HG03095 (cell line): ENCODE data around the gene MAPK1.
"Not testable (repeated sequence)": the region's sequence is repeated elsewhere in the genome, so short reads cannot be mapped to it uniquely, and the experiment has no call there.

Experiments used
- ATAC-seq: cut with Tn5 transposase; IDR thresholded peaks from one replicate; pipeline ENCODE4 v1.9.1; 2021; ENCODE audit warnings: moderate library complexity; ENCODE audit not compliant: unreplicated experiment

MAPK1 gene

DNA sequence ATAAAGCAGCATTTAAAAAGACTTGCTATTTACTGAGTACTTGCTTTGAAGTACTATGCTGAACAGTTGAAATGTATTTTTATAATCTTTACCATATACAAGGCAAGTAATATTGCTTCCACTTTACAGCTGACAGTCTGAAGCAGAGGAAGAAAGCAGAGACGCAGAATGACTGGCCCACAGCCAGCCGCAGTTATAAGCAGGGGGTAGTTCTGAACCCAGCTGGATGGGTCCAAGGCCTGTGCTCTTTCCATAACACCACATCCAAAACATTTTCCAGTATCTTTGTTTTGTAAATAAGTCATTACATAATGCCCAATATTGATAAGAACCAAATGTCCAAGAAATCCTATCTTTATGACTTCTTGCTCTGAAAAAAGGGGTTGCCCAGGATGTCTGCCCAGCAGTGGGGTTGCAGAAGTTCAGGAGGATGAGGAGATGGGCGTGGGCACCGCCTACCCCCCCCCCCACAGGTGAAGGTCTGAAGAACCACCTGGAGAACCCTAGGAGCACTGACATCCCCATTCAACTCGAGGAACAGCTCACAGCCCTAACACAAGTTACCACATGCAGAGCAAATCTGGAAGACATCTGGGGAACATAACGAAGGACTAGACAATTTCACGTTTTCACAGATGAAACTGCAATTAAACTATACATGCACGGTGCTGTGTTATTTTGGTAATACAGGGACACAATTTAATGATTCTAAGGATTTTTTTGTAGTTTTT, 107.6 kb downstream of the MAPK1 start:
- no peak for ATAC-seq

DNA sequence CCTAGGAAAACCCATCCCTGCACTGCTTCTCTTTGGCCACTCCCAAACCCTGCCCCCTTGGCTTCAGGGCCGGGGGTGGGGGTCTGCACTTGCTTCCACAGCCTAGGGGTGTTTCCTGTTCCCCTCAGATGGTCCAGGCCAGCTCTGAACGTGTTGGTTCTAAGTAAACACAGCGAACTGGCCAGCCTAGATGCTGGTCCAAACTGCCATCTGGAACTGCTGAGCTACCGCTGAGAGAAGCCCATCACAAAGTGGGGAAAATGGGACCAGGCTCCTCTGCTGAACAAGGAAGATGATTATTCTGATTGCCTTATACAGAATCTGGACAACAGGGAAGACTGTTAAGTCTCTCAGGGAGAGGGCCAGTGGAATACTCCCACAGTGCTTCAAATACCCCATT, 108.4 kb downstream of the MAPK1 start:
- ATAC-seq, result no peak

DNA sequence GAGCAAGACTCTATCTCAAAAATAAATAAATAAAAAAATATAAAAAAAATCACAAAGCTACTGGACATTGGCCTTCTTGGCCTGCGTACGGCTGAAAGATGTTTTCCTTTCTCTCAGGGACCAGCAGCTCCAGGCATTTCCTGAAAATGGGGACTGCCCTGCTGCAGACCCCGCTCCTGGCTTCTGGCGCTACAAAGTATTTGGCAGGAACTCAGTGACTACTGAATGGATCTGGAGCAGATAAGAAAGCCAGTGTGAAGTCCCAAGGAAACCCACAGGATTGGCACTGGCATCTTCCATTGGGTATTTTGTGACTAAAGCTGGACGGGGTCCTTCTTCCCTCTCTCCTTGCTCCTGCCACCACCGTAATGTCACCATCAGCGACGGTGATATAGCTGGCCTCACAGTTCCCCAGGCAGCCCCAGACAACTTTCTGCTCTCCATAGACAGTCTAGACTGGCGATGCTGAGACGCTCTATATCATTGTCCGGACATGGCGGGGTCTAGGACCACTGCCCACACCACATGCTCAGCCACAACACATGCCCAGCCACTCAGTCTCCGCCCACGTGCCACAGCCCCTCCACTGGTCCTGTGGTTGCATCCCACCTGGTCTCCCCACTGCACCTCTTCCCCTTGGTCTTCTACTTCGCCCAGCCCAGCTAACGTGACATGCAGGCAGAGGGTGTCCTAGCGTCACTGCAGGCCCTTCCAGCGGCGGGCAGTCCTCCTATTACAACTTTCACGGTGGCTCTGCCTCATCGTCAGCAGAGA, 109.2 kb downstream of the MAPK1 start:
- no peak for ATAC-seq

DNA sequence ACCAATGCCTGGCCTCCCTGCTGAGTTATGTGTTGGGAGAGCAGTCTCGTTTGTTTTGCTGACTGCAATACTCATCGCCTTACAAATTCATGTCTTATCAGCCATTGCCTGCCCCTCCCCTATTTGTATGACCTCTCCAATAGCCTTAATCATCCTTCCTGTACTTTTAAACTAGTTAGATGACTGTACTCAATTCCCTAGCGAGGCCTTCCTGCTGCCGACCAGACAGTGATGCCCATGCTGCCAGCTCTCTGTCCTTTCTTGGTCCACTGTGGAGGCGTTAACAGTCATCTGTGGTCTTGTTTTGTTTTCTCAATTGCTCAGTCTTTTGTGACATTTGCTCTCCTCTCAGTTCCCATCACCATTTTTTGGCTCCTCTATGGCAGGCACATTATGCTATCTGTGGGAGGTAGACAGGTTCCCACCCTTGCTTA, 111.6 kb downstream of the MAPK1 start:
- ATAC-seq, result no peak

DNA sequence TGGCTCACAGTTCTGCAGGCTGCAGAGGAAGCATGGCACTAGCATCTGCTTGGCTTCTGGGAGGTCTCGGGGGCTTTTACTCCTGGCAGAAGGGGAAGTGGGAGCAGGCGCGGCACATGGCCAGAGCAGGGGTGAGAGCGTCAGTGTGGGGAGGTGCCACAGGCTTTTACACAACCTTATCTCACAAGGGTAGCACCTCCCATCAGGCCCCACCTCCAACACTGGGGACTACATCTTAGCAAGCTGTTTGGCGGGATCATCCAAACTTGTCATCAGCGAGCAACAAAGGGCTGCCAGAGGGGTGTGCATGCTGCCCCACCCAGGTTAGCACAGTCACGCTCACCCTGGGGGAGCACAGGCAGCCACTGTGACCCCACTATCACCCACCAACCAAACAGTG, 112.9 kb downstream of the MAPK1 start:
- ATAC-seq, result no peak

DNA sequence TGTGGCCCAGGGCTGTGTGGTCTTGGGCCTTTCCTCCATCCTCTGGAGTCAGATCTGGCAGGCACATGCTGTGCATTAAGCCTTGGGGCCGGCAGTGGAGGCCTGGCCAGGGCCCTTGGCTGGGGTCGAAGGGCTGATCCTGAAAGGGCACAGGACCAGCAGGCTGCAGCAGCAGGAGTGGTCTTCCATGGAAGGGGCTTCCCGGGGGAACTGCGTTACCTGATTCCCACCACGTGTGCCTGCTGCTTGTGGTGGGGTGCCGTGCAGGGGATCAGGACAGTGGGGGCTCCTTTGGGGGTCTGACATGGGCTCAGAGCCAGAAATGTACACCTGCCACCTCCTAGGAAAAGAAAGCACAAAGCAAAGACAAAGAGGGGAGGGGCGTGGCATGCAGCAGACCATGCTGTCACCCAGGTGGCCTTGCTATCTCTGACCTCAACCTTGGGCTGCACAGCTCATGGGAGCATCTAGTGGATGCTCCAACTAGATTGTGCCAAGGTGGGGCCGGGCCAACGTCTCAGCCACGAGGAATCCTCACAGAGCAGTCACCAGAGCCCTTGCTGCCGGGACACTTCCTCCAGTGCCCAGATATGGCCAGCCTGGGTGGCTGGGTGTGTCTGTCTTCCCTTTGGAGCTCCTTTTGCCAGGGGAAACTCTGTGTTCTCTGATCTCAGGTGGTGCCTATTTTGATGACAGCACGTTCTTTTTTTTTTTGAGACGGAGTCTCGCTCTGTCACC, 113.9 kb downstream of the MAPK1 start:
- no peak for ATAC-seq

DNA sequence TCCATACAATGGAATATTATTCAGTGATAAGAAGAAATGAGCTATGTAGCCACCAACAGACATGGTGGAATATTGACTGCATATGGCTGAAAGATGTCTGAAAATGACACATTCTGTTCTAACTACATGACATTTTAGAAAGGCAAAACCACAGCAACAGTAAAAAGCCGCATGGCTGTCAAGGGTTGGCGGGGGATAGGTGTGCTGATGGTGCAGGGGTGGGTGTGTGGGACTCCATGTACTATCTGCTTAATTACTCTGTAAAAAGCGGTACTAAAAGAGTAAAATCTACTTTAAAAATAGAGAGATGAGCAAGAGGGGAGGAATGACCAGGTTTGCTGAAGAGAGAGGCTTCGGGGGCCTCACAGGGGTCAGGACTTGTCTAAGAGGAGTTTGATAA, 115.2 kb downstream of the MAPK1 start:
- no peak for ATAC-seq

DNA sequence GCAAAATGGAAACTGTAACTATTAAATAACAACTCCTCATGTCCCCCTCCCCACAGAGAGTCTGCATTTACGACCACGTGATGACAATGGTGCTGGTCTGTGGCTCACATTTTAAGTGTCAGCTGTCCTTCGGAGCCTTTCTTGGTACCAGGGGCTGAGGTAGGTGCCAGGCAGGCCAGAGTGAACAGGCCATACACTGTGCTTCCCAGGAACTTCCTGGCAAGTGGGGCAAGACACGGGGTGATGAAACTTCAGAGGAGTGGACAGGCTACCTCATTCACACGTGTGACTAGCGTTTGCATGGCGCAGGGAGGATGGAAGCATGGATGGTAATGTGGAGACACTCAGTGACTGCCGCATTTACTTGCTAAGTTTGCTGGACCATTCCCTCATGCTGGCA, 121.5 kb downstream of the MAPK1 start:
- no peak for ATAC-seq

DNA sequence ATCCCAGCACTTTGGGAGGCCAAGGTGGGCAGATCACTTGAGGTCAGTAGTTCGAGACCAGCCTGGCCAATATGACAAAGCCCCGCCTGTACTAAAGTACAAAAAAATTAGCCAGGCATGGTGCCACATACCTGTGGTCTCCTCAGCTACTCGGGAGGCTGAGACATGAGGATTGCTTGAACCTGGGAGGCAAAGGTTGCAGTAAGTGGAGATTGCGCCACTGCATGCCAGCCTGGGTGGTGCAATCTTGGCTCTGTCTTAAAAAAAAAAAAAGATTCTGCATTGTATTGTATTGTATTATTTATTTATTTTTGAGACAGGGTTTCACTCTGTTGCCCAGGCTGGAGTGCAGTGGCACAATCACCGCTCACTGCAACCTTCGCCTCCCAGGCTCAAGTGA, 122.5 kb downstream of the MAPK1 start:
- ATAC-seq, result not testable (repeated sequence)

DNA sequence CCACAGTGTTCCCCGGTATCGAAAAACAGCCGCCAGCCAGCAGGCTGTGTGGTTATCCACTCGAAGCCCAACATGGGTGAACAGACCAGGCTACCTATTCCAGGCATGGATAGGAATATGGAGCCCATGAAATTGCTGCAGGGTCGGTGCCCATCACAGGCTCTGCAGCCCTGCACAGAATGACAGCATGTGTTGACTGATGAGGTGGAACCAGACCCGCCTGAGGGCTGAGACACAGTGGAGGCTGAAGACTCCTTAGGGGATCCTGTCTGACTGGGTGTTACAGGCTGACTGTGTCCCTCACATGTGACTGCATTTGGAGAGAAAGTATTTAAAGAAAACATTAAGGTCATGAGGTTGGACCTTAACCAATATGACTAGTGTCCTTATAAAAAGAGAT, 125.7 kb downstream of the MAPK1 start:
- ATAC-seq, result no peak

DNA sequence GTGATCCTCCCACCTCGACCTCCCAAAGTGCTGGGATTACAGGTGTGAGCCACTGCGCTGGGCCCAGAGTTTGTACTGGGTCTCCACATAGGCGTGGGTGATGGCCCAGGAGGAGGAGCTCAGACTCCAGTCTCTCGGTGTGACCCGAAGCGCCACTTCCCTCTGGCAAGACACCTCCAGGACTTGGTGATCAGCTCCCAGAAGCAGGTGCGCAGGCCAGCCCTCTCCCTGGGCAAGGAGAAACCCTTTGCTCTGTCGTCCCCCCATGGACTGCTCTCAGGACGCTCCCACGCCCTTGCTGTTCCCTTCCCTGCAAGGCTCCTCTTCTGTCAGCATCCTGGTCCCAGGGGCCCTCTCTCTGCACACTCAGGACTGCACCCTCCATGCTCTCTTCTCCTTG, 126.4 kb downstream of the MAPK1 start:
- ATAC-seq, result no peak

DNA sequence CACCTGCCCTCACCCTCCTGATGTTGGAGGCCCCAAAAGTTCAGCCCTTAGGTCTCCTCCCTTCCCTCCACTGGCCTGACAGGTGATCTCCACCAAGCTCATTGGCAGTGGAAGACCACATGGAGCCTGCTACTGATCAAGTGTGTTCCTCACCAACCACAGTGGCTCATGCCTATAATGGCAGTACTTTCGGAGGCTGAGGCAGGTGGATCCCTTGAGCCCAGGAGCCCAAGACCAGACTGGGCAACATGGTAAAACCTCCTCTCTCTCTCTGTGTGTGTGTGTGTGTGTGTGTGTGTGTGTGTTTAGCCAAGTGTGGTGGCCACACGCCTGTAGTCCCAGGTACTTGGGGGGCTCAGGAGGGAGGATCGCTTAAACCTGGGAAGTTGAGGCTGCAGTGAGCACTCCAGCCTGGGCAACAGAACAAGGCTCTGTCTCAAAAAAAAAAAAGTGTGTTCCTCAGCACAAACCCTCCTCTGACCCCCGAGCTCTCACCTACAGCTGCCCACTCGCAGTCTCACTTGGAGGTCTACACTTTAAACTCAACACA, 127.5 kb downstream of the MAPK1 start:
- no peak for ATAC-seq

DNA sequence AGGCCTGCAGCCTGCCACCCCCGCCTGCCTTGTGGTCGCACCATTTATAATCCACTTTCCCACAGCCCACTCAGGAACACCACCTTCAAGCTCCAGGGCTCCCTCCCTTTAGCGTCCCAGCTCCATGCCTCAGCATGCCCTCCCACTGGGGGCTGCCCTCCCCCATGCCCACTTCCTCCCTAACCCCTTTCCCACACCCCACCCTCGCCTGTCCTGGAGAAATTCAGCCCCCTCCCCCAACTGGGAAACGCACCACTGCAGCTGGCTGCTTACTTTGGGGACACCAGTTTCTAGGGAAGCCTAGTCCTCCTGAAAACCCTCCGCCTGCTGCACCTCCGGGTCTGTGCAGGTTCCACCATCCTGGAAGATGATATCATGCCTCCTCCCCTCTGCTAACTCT, 128.5 kb downstream of the MAPK1 start:
- no peak for ATAC-seq

DNA sequence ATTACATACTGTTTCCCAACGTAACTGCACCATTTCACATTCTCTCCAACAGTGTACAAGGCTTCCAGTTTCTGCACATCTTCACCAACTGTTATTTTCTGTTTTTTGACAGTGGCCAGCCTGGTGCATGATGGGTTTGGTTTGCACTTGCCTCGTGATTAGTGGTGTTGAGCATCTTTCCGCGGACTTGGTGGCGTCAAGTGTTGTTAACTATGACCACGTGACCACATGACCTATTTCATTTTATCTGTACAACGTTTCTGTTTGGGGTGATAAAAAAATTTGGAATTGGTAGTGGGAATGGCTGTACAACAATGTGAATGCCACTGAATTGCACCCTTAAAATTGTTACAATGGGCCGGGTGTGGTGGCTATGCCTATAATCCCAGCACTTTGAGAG, 129.4 kb downstream of the MAPK1 start:
- ATAC-seq, result no peak

DNA sequence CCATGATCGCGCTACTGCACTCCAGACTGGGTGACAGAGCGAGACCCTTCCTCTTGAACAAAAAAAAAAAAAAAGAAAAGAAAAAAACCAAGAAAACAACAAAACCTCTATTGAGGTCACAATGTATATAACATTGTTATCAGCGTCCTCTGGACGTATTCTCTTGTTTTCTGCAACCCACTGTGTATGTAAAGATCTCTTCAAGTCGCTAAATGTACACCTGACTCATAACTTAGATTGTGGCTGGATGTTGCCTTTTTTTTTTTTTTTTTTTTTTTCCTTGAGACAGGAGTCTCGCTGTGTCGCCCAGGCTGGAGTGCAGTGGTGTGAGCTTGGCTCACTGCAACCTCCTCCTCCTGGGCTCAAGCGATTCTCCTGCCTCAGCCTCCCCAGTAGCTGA, 130.5 kb downstream of the MAPK1 start:
- no peak for ATAC-seq

DNA sequence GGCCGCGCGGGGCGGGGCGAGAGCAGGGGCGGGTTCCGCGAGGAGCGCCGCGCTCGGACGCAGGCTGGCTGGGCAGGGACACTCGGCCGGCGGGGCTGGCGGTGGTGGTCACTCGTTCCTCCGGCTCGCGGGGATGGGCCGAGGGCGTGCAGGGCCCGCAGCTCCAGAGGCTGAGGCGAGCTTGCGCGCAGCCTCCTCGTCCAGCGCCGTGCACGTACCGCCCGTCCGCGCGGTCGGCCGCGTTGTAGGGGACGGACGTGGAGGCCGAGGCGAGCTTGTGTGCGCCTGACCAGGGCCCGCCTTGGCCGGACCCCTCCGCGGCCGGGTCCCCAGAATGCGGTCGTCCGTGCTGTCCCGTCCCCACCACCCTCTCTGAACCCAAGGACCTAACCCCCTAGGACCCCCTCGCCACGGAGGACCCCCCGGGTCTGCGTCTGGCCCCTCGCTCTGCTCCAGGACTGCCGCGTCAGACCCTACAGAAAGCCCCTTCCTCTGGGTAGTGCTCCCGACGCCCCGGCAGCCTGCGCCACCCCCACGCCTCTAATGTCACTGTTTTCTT, 131.3 kb downstream of the MAPK1 start:
- ATAC-seq, result peak; percentile 11

DNA sequence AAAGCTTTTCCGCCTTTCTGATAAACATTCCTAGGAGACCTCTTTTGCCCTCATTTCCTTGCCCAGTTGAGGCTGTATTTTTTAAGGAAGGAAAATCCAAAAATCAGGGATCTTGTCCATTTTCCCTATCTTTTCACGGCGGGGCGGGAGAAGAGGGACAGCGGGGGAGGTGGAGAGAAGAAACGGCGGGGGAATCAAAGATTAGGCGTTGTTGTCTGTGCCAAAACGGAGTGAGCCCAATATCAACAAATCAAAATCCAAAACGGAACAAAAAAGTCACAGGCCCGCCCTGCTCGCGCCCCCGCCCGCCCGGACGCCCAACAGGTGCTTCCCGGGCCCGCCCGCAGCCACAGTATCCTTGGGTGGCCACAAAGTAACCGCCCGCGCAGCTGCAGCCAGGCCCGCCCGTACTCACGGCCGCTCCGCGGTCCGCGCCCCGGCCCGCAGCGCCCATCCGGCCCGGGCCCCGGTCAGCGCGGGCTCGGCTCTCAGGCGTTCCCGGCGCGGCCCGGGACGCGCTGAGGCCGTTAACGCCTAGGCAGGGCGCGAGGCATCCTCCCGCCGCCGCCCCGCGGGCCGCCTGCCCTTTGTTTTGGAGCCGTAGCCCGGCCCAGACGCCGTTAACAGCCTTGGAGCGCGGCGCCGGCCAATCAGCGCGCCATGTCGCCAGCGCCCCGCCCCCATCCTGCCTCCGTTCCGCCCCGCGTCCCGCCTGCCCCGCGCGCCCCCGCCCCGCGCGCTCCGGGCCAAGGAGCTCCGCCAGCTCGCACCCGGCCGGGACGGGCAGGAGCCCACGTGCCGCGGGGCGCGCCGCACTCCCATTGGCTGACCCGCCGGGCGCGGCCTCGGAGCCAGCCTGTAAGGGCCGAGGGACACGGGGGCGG, 132.0 kb downstream of the MAPK1 start, which contains the start of gene YPEL1:
Gene YPEL1, minus strand, starts transcription at position 595 of the 884 bp plus-strand sequence. CDS start 25,050 bp downstream, outside the sequence.
- ATAC-seq, result peak; percentile 75

DNA sequence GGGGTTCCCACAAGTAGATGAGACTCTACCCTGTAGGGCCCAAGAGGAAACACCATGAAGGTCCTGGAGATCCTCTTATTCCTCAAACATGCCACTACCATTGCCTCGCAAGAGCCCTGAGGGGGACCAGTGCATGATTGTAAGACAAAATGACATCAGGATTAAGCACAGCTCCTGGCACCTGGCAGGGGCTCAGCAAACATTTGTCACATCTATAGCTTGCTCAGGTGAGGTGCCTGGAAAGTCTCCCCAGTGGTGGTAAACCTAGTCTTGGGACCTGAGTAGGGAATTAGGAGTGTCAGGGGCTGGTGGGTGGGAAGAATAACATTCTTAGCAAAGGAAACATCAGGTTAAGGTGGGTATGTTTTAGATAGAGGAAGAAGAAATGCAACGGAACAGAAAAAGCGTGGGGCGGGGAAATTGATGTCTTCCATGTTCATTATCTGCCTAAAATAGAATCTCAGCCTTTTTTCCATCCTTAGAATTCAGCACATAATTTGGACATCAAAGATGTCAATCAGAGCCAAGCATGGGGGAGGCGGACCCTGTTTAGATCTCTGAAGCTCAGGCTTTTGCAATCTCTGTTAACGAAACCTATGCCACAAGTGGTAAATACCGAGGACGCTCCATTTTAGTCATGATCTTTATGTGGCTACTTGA, 132.8 kb downstream of the MAPK1 start:
- no peak for ATAC-seq

DNA sequence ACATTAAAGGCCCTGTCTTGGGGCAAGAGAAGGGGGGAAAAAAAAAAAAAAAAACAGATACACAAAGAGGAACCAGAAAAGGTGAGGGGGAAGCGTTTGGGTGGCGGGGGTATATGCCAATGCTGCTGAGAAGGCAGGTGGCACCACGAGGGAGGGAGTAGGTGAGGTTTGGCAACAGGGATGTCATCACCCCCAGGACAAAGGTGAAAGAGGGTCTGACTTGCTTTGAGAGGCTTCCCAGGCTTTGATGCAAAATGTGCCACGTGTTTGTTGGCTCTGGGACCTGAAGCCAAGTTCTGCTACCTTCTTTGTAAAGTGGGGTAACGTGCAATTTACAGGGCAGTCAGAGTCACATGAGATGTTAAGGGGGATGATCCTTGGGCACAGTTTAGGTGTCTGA, 135.9 kb downstream of the MAPK1 start:
- ATAC-seq, result no peak
